Liver (tissue), 2 donors: ENCODE measurements around the gene FIG4.
"Not testable (repeated sequence)": the region's sequence is repeated elsewhere in the genome, so short reads cannot be mapped to it uniquely, and the experiment has no call there.

Experiments
- CTCF ChIP-seq: fragments of 150-350 bp; IDR thresholded peaks from 2 replicates; pipeline ENCODE4 v1.5.1; 2017; ENCODE audit warnings: improper control_type of control experiment, low read depth, low read length; ENCODE audit not compliant: missing input control
- REST ChIP-seq: IDR thresholded peaks from 2 replicates; pipeline ENCODE4 v1.6.1; 2016; ENCODE audit warnings: antibody characterized with exemption, mild to moderate bottlenecking
- donor health status: healthy.

DNA sequence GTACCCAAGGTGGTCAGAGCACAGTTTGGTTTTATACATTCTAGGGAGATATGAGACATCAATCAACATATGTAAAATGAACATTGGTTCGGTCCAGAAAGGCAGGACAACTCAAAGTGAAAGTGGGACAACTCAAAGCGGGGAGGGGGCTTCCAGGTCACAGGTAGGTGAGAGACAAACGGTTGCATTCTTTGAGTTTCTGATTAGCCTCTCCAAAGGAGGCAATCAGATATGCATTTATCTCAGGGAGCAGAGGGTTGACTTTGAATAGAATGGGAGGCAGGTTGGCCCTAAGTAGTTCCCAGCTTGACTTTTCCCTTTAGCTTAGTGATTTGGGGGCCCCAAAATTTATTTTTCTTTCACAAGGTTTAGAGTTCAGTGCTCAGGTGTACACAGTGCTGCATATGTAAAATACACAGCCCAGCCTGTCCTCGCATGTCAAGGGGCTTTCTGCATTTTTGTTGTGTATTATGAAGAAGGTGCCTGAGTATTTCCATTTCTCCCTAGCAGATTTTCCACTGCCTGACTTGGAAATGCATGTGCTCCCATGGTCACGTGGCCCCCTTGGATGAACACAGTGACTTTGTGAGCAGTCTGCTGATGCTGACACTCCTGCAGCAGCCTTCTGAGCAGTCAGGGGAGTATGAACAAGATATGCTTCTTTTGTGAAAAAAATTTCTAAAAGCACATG is 178.4 kb downstream of the FIG4 start:
- TF ChIP-seq CTCF, REST: not testable (repeated sequence)
